Adrenal gland (tissue), 5 donors: ENCODE results near the gene FUBP1.
A peak's percentile ranks its signal among the peaks of the same experiment; 100 is the strongest.

Experiments
- CTCF ChIP-seq, 6 experiments: fragments of 450-650 bp in 4 of 6; fragments of 200-600 bp in 2 of 6; sonication (generic) in 1 of 6; IDR thresholded peaks; 1 replicate in 5 of 6; 2 replicates in 1 of 6; pipeline versions ENCODE4 v1.5.1 to v1.8.0; 2016 to 2021; ENCODE audit warnings: antibody characterized with exemption in 6 of 6, mild to moderate bottlenecking in 2 of 6, moderate library complexity in 1 of 6
- POLR2A ChIP-seq, 2 donors: fragments of 450-650 bp; IDR thresholded peaks; one replicate each; pipeline ENCODE4 v1.6.1; 2017; ENCODE audit warnings: antibody characterized with exemption in 2 of 2, mild to moderate bottlenecking in 2 of 2, moderate library complexity in 1 of 2
- donor health status: DM: no; HTN: no; CAD: no.

- TF ChIP-seq CTCF (IDR thresholded peaks at IDR 0.05) (no peak), POLR2A (IDR thresholded peaks at IDR 0.05) (peak in 1 of 2 donors; percentile 86)
Measured at GRCh38 chr1:77977989-77978292, 931 bp downstream of the FUBP1 start.
